HL-60/S4 treated with retinoic acid at 250 ng/mL for 4 days and 3 days (cell line): ENCODE results near the gene FOLR1.

Source experiments
- in situ Hi-C: fragments of 300-500 bp; cut with MboI; formaldehyde crosslinking; loops from 2 replicates; pipeline ENCODE4 v1.7.0; 2022; ENCODE audit warnings: low sequenced_read_pairs

The FOLR1 gene

GRCh38 chr11:72234514-72234830 lies 42.5 kb downstream of the FOLR1 start:
- in situ Hi-C loops, result no loop called here

DNA sequence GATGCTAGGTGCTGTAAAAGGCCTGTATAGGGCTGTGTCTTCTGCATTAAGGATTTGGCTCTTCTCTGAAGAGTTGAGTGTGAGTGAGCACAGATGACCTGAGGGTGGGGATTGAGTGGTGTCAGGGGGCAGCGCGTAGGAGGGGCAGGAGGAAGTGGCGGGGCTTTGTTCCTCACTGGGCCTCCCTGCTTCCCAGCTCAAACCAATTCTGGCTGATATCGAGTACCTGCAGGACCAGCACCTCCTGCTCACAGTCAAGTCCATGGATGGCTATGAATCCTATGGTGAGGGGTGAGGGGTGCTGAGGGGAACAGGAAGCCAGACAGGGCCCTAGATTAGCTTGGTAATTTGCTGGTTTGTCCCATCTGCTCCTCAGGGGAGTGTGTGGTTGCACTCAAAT lies 43.0 kb downstream of the FOLR1 start:
- in situ Hi-C loops, result no loop called here

- in situ Hi-C loops, result no loop called here
Measured at GRCh38 chr11:72235351-72236057, 43.6 kb downstream of the FOLR1 start.

GRCh38 chr11:72236083-72236697 lies 44.2 kb downstream of the FOLR1 start:
- in situ Hi-C loops, result no loop called here

GRCh38 chr11:72236774-72237111 lies 44.8 kb downstream of the FOLR1 start:
- in situ Hi-C loops, result no loop called here

DNA sequence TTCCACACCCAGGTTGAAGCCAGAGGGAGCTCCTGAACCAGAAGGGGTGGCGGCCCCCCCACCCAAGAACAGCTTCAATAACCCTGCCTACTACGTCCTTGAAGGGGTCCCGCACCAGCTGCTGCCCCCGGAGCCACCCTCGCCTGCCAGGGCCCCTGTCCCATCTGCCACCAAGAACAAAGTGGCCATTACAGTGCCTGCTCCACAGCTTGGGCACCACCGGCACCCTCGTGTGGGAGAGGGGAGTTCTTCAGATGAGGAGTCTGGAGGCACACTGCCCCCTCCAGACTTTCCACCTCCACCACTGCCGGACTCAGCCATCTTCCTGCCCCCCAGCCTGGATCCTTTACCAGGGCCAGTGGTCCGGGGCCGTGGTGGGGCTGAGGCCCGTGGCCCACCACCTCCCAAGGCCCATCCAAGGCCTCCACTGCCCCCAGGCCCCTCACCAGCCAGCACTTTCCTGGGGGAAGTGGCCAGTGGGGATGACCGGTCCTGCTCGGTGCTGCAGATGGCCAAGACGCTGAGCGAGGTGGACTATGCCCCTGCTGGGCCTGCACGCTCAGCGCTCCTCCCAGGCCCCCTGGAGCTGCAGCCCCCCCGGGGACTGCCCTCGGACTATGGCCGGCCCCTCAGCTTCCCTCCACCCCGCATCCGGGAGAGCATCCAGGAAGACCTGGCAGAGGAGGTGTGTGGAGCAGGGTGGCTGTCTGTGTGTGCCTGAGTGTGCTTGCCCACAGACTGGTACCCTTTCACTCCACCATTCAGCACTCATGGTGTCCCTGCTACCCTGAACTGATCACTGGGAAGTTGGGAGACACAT lies 45.4 kb downstream of the FOLR1 start:
- in situ Hi-C loops, result no loop called here

DNA sequence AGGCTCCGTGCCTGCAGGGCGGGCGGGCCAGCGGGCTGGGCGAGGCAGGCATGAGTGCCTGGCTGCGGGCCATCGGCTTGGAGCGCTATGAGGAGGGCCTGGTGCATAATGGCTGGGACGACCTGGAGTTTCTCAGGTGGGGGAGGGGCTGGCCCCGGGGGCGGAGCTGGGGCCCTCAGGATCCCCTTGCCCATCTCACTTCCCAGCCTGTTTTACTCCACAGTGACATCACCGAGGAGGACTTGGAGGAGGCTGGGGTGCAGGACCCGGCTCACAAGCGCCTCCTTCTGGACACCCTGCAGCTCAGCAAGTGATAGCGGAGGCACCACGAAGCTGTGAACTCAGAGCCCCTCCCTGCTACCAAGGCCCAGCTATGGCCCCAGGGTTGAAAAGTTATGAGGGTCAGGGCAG lies 46.1 kb downstream of the FOLR1 start:
- in situ Hi-C loops, result no loop called here

GRCh38 chr11:72238492-72239312 lies 46.8 kb downstream of the FOLR1 start:
- in situ Hi-C loops, result no loop called here

DNA sequence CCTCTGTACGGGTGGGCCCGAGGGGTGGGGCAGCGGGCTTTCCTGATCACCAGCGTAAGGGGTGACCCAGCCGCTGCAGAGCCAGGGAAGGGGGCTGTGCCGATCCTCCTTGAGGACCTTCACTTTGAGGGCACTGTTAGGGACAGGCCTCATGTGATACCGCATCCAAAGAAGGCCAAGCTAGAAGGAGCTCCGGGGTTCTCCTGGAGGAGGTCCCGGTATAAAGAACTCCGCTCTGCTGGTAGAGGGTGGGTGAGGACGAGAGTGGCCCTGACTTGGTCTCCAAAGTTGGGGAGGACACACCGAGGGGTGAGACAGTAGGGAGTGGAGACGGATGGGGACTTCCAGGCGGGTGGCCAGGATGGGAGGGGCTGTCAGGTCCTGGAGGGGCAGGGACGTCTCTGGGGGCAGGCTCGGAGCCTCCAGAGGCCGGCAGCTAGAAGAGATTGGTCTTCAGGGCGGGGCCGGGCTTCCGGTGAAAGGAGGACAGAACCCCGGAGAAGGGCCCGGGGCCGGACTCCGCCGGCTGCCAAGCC lies 47.4 kb downstream of the FOLR1 start:
- in situ Hi-C loops, result no loop called here

DNA sequence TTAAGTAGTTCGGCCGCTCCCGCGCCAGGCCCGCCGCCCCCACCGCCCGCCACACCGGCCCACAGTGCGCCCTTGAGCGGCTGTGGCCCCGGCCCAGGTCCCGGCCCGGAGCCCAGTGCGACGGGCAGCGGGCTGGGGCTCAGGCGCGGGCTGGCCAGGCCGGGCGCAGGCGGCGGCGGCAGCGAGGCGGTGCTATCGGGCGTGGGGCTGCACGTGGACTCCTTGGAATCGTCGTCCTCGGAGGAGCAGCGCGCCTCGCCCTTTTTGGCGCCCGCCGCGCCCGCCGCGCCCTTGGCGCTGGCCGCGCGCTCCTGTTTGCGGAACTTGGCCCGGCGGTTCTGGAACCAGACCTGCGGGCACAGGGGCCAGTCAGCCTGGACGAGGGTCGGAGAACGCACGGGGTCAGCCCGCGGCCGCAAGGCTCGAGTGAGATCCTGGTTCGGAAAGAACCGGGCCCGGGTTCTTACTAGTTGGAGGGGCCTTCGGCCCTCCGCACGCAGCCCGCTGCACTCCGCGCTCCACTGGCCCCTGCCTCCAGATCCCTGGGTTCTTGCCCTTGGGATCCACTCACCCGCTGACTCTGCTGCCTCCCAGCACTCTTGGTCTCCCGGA lies 48.0 kb downstream of the FOLR1 start:
- in situ Hi-C loops, result no loop called here

GRCh38 chr11:72240461-72241290 lies 48.7 kb downstream of the FOLR1 start:
- in situ Hi-C loops, result no loop called here

- in situ Hi-C loops, result no loop called here
Measured at GRCh38 chr11:72241291-72241781, 49.4 kb downstream of the FOLR1 start.

- in situ Hi-C loops, result no loop called here
Measured at GRCh38 chr11:72242141-72242540, 50.2 kb downstream of the FOLR1 start.

- in situ Hi-C loops, result no loop called here
Measured at GRCh38 chr11:72243173-72244059, 51.5 kb downstream of the FOLR1 start.

GRCh38 chr11:72244060-72244360 lies 52.1 kb downstream of the FOLR1 start, which contains the start of gene PHOX2A:
Gene PHOX2A (minus strand): TSS chr11:72244176. CDS start chr11:72244004, 172 bp downstream.
- in situ Hi-C loops, result no loop called here

GRCh38 chr11:72244361-72245262 lies 52.7 kb downstream of the FOLR1 start:
- in situ Hi-C loops, result no loop called here

GRCh38 chr11:72245263-72245816 lies 53.4 kb downstream of the FOLR1 start:
- in situ Hi-C loops, result no loop called here
